Osteoblast (primary cell): ENCODE data around the gene PDCD10. TPM values are rescaled to one million over a fixed set of nuclear protein-coding genes. Genes with fewer than 3 reads are reported as not detected.

Experiments used
- DNase-seq: peaks from one replicate; pipeline ENCODE4 v3.0.0; 2011; ENCODE audit warnings: low spot score, mixed read lengths; ENCODE audit not compliant: insufficient read length; ENCODE audit errors: missing footprints
- H2AFZ ChIP-seq: 2 replicates; pipeline ENCODE4 v1.6.0; 2011; ENCODE audit warnings: mild to moderate bottlenecking, low read length
- H3K27ac ChIP-seq: 2 replicates; pipeline ENCODE4 v1.5.1; 2011; ENCODE audit warnings: mild to moderate bottlenecking, low read depth, low read length, moderate library complexity
- H3K27me3 ChIP-seq: 2 replicates; pipeline ENCODE4 v1.6.0; 2012; ENCODE audit warnings: mild to moderate bottlenecking, control low read depth, inconsistent platforms, low read length, moderate library complexity; ENCODE audit not compliant: insufficient read depth
- H3K36me3 ChIP-seq: 2 replicates; pipeline ENCODE4 v1.5.1; 2011; ENCODE audit warnings: mild to moderate bottlenecking, low read length, control low read depth, moderate library complexity; ENCODE audit not compliant: insufficient read depth
- H3K4me1 ChIP-seq: 2 replicates; pipeline ENCODE4 v1.5.1; 2011; ENCODE audit warnings: mild to moderate bottlenecking, low read length, control low read depth, moderate library complexity; ENCODE audit not compliant: insufficient read depth
- H3K4me2 ChIP-seq: 2 replicates; pipeline ENCODE4 v1.6.0; 2011; ENCODE audit warnings: mild to moderate bottlenecking, low read length; ENCODE audit not compliant: insufficient read depth
- H3K4me3 ChIP-seq: fragments of 200-600 bp; sonication (generic); 3 replicates; pipeline ENCODE4 v1.5.1; 2012; ENCODE audit warnings: mild to moderate bottlenecking, low read length, inconsistent platforms; ENCODE audit not compliant: insufficient read depth
- H3K79me2 ChIP-seq: 2 replicates; pipeline ENCODE4 v1.6.0; 2012; ENCODE audit warnings: mild to moderate bottlenecking, low read length, control low read depth, inconsistent platforms; ENCODE audit not compliant: insufficient read depth
- H3K9me3 ChIP-seq: 2 replicates; pipeline ENCODE4 v1.5.1; 2011; ENCODE audit warnings: low read depth, low read length, control low read depth
- H4K20me1 ChIP-seq: 2 replicates; pipeline ENCODE4 v1.6.0; 2012; ENCODE audit warnings: mild to moderate bottlenecking, low read length, control low read depth; ENCODE audit not compliant: insufficient read depth
- total RNA-seq: library from RNA; depleted of rRNA; stranded (reverse); fragments of >200 nt; gene quantifications from 2 replicates; pipeline ENCODE4 v1.2.3, GENCODE V29; 2012
- TF ChIP-seq, protein P1 (sequence below): IDR thresholded peaks from 2 replicates; pipeline ENCODE4 v1.5.1; 2011; ENCODE audit warnings: mild to moderate bottlenecking, low read depth, low read length, moderate library complexity; ENCODE audit errors: extremely low read depth

The PDCD10 gene
- total RNA-seq, result 44.9 and 56.9 TPM in 2 replicates

DNA sequence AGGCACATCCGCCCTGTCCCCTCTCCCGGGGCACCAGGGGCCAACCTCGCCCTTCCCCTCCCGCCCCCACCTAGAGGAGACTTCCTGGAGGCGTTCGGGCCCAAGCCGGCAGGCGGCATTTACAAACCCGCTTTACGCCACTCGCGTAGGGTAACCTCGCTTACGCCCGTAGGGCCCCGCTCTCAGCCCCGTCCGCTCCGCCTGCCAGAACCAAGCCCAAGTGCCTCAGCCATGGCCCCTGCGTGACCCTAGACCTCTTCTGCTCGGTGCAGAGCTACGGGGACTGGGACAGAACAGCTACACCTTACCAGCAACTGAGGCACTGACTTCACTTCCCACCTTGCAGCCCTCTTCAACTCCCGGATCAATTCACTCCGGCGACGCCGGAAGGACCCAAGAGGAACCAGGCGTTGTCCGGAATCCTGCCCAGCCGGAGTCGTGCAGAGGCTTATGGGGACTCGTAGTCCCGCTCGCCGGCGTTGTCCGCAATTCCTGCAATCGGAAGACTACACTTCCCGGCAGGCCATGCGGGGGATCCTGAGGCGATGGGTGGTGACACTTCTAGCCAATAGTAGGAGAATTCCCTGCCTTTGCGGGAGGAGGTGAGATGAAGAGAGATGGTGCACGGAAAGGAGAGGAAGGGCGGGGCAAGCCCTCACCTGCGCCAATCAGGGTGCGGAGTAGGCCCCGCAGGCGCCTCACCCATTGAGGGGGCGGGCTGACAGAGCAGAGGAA is at the start of gene PDCD10:
Gene PDCD10, minus strand, starts transcription at position 395 of the 735 bp plus-strand sequence. CDS start 14,735 bp downstream, outside the sequence.
- peak within 1 kb of the TSS; percentile 95 for H2AFZ ChIP-seq
- TF ChIP-seq, protein P1, sequence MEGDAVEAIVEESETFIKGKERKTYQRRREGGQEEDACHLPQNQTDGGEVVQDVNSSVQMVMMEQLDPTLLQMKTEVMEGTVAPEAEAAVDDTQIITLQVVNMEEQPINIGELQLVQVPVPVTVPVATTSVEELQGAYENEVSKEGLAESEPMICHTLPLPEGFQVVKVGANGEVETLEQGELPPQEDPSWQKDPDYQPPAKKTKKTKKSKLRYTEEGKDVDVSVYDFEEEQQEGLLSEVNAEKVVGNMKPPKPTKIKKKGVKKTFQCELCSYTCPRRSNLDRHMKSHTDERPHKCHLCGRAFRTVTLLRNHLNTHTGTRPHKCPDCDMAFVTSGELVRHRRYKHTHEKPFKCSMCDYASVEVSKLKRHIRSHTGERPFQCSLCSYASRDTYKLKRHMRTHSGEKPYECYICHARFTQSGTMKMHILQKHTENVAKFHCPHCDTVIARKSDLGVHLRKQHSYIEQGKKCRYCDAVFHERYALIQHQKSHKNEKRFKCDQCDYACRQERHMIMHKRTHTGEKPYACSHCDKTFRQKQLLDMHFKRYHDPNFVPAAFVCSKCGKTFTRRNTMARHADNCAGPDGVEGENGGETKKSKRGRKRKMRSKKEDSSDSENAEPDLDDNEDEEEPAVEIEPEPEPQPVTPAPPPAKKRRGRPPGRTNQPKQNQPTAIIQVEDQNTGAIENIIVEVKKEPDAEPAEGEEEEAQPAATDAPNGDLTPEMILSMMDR, result no peak
- peaks cover 14% of the 10 kb centered on the region for H3K4me1 ChIP-seq
- peak; percentile 92 for DNase-seq
- peak within 1 kb of the TSS; percentile 69 for H3K27ac ChIP-seq
- H3K36me3 ChIP-seq, result no peaks in the 10 kb centered on the region
- peaks cover 32% of the 10 kb centered on the region for H4K20me1 ChIP-seq
- H3K9me3 ChIP-seq, result no peaks in the 10 kb centered on the region
- peaks cover 50% of the 10 kb centered on the region for H3K79me2 ChIP-seq
- H3K4me3 ChIP-seq, result peak within 1 kb of the TSS; percentile 79
- peak within 1 kb of the TSS; percentile 97 for H3K4me2 ChIP-seq
- H3K27me3 ChIP-seq, result peaks cover 11% of the 10 kb centered on the region

DNA sequence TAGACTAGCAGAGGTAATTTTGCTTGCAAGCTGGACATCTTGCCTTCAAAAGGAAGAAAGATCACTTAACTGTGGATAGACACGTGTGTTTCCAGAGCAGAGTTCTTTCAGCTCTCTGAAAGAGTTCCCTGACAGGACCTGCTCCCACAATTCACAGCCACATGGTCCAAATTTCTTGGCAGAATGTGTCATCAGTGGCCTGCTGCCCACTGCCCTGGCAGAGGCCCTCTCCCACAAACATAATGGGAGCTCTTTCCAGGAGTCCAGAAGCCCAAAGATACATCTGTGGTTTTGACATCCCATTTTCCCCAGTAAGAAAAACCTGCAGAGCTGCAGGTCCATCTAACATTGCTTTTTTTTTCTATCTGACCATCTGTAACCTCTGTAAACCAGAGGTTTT is 49.1 kb upstream of the PDCD10 start:
- TF ChIP-seq, protein P1, result no peak
- Histone ChIP-seq H3K27ac (no peak overlapping the region), H3K4me1 (no peaks in the 10 kb centered on the region), H3K9me3 (no peaks in the 10 kb centered on the region), H3K4me3 (no peak overlapping the region), H4K20me1 (no peaks in the 10 kb centered on the region), H3K27me3 (no peaks in the 10 kb centered on the region), H3K79me2 (no peaks in the 10 kb centered on the region), H3K4me2 (no peak overlapping the region), H3K36me3 (no peaks in the 10 kb centered on the region), H2AFZ (no peak overlapping the region)
- DNase-seq, result no peak

DNA sequence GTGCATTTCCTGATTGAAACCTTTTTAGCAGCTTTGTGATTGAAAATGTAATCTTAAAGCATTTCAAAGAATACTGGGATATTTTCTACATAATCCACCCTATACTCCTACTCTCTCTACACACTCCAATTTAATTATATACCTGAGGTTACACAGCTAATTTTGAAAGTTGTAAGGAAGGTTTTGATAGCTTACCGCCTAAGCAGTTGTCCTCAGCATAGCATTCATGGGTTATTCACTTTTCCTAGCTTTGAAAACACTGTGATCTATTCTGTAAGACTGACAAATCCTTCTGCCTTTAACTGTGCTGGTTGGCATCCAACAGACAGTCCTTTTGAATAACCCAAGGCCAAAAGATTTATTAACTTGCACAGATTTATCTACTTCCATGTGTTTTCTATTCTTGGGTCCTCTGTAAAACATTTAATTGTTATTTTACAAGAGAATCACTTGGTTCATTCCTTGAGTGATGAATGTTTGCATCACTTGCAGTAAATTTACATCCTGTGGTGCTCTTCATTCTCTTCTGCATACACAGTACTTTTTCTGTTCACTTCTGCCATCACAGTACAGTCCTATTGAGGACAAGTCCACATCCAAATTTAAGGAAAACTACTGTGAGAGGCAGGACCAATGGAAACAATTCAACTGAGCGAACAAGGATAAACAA is 45.7 kb upstream of the PDCD10 start:
- DNase-seq, result no peak
- H3K9me3 ChIP-seq, result no peaks in the 10 kb centered on the region
- TF ChIP-seq, protein P1, result no peak

DNA sequence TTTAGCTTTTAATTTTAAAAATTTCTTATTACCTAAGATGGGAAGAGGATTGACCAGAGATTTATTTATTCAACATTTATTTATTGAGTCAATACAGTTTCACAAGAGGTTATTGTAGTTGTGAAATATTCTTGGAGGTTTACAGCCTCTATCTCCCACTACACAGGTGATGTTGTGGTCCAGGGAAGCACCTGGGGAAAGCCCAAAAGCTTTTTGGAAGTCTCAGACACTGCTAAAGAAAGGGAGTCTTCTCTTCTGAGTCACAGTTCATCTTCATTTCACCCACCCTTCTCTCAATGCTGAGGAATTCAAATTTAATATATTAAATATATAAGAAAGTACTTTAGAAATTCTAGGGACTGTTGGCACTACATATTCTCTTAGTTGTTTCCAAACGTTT is 42.7 kb upstream of the PDCD10 start:
- H3K79me2 ChIP-seq, result no peaks in the 10 kb centered on the region
- H4K20me1 ChIP-seq, result no peaks in the 10 kb centered on the region
- TF ChIP-seq, protein P1, result no peak
- H3K4me2 ChIP-seq, result no peak overlapping the region
- no peaks in the 10 kb centered on the region for H3K27me3 ChIP-seq
- no peaks in the 10 kb centered on the region for H3K9me3 ChIP-seq
- no peak overlapping the region for H3K4me3 ChIP-seq
- H3K27ac ChIP-seq, result no peak overlapping the region
- DNase-seq, result no peak
- no peaks in the 10 kb centered on the region for H3K36me3 ChIP-seq
- H3K4me1 ChIP-seq, result no peaks in the 10 kb centered on the region
- H2AFZ ChIP-seq, result no peak overlapping the region

More for the DNA sequence above, 45.7 kb upstream of the PDCD10 start:
- Histone ChIP-seq H3K79me2 (no peaks in the 10 kb centered on the region), H3K4me2 (no peak overlapping the region), H3K27me3 (no peaks in the 10 kb centered on the region), H3K4me1 (no peaks in the 10 kb centered on the region), H4K20me1 (no peaks in the 10 kb centered on the region), H2AFZ (no peak overlapping the region), H3K27ac (no peak overlapping the region), H3K36me3 (no peaks in the 10 kb centered on the region), H3K4me3 (no peak overlapping the region)
